A204.1 (cell line): Measurements from ENCODE around the gene SPRN.
"Not testable (repeated sequence)": the region's sequence is repeated elsewhere in the genome, so short reads cannot be mapped to it uniquely, and the experiment has no call there.

ENCODE experiments used
- FAIRE-seq: peaks from 2 replicates; lab custom pipeline; 2012; peaks lifted over from hg19 to GRCh38; lab: Jason Lieb, UNC

SPRN gene

GRCh38 chr10:133439517-133440461 lies 15.4 kb upstream of the SPRN start:
- no peak for FAIRE-seq

GRCh38 chr10:133438711-133439273 lies 14.4 kb upstream of the SPRN start:
- no peak for FAIRE-seq

GRCh38 chr10:133432789-133433188 lies 8.4 kb upstream of the SPRN start:
- not testable (repeated sequence) for FAIRE-seq

DNA sequence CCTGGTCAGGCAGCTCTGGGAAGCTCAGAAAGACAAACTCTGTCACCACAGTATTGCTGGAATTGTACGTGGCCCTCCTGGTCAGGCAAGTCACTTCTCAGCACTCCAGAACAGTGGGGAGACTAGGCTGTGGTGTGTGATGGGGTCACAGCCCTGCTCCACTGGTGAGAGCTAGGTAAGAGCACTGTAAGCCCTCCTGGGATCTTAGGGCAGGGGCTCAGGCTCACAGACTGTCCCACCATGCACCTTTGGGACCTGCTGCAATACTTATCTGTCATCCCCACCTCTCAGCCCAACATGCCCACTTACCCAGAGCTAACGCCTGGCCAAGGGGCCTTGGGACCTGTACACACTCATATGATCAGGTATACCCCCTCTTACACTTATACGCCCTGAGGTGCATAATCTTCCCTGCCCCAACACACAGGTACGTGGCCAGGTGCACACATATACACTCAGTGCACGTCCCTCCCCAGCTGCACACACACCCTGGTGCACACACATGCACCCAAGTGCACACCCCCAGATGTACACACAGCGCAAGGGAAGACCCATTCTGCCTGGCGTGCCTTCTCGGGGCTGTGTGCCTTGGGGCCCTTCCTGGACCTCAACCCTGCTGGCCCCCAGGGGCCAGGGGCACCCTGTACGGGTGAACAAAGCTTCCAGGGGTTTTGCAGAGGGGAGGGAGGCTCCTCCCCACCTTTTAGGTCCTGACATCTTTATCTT lies 7.6 kb upstream of the SPRN start:
- FAIRE-seq: not testable (repeated sequence)

- FAIRE-seq: not testable (repeated sequence)
Observed at GRCh38 chr10:133429571-133429970, 5.1 kb upstream of the SPRN start.

GRCh38 chr10:133424102-133424501 lies 323 bp downstream of the SPRN start:
- FAIRE-seq: not testable (repeated sequence)

GRCh38 chr10:133422807-133423771 lies 1.3 kb downstream of the SPRN start:
- no peak for FAIRE-seq

DNA sequence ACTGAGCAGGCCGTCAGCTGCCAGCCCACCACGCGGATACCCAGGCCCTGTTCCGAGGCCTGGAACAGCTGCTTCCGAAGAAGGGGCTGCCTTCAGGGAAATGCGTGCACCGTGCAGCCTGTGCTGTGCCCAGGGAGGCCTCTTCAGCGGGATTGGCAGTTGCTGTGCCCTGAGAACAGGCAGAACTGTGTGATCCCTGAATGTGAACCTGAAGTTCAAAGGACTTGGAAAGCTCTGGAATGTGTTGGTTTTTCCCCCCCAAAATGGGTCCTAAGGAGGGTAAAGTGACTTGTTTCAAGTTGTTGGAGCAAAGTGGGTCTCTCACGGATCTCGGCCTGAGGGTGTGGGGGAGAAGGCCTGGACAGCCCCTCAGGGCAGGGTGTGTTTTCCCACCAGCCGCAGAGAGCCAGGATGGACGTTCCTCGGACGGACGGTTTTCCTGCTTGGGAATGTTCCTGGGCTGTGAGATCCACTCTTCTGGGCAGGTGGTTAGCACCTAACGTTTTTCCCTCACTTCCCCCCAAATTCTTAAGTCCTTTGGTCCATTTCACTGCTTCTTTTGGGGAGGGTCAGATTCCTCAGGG lies 2.1 kb downstream of the SPRN start:
- FAIRE-seq: no peak

DNA sequence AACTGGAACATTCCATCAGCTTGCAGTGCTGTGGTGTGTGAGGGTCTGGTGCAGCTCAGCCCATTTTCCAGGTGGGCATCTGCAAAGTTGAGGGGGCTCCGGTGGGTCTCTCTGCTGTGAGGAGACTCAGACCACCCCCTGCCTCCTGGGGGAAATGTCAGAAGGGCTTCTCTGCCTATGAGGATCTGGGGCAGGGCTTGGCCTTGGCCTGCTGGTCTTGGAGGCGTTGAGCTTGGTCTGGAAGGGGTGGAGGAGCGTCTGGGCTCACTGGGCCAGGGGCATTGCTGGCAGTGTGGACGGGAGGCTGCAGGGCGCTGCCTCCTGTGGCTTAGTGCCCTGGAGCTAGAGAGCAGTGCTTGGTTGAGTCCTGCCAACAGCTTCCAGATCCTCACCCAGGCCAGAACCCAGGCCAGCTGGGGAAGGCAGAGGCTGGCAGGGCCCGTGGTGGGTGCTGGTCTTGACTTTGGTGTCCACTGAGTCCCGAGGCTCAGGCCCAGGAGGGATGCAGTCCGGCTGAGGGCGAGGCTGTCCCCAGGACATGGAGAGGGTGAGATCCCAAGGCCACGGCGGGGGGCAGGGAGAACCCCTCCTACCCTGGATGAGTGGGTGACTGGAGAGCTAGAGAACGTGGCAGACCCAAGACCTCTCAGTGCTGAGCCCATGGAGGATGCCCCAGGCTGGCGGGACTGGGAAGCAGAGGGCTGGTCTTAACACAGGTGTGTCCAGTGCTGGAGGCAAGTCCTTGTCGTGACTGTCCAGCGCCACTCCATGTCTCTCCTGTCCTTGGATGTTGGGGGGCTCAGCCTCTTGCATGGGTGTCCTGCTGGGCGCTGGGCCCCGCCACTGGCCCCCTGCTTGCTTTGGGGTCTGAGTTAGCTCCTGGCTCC lies 2.8 kb downstream of the SPRN start:
- no peak for FAIRE-seq

DNA sequence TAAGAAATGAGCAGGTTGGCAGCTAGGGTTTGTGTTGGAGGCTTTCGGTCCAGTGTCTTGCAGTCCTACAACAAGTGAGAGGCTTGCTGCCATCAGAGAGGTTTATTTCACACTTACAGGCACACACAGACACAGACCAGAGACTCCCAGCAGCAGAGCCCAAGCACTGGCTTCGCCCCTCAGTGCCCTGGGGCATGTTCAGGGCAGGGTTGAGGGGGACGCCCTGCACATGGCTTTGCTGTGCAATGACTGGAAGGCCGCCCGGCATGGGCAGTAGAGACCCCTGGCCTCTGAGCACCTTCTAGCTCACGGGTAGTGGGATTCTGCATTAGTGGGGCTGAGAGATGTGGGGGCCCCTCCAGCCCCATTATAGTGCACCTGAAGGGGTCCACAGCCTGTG lies 3.8 kb downstream of the SPRN start:
- FAIRE-seq: no peak

DNA sequence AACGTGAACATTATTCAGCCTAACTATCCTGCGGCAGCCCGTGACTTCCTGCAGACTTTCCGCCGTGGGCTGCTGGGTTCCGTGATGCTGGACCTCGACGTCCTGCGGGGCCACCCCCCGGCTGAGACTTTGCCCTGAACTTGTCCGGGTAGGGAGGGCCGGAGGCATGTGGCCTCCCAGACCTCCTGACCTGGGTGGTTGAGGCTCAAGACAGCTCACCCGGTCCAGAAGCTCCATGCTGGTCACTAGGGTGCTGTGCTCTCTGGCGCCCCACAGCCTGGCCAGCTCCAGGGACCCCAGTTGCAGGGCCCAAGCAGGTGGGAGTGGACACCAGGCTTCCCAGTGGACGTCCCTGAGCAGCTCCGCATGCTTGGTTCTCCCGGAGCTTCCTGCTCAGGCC lies 4.4 kb downstream of the SPRN start:
- FAIRE-seq: no peak

- no peak for FAIRE-seq
Observed at GRCh38 chr10:133419211-133419950, 5.0 kb downstream of the SPRN start.

DNA sequence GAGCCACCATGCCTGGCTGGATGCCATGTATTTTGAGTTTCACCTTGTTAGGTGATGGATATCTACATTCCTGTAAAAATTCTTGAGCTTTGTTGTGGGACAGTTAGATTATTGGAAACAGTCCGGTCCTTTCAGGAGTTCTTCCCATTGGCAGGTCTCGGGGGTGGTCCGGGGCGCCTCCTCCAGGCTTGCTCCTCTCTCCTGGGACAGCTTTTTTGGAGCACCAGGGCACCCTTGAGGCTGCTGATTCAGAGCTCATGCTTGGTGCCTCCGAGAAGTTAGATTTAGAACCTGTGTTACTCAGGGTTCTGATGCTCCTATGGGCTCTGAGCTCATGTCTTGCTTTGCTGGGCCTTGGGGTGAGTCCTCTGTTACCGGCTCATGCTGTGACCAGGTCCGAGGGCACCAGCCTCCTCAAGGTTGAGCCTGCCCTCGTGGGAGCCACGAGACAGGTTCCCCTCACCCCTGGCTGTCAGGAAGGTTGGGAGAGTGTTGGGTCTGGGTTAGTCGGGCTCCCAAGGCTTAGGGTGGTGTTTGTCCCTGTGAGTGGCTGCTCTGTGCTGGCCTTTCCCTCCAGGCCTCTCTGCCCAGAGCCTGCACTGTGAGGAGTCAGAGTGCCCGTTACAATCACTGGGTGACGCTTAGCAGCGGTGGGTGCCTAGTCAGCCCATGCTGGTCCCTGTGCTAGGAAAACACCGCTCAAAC lies 6.0 kb downstream of the SPRN start:
- FAIRE-seq: no peak

DNA sequence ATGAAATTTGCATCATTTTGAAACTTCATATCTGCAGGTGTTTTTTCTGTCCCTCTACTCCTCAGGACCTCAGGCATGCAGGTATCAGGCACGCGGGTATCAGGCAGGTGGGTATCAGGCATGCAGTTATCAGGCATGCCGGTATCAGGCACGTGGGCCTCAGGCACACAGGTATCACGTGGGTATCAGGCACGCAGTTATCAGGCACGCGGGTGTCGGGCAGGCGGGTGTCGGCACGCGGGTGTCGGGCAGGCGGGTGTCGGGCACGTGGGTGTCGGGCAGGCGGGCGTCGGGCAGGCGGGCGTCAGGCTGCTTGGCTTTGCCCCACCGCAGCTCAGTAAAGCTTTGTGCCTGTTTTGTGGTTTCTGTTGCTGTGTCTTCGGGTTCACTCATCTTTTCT lies 8.7 kb downstream of the SPRN start:
- FAIRE-seq: no peak

GRCh38 chr10:133414401-133414800 lies 10.0 kb downstream of the SPRN start:
- FAIRE-seq: not testable (repeated sequence)

DNA sequence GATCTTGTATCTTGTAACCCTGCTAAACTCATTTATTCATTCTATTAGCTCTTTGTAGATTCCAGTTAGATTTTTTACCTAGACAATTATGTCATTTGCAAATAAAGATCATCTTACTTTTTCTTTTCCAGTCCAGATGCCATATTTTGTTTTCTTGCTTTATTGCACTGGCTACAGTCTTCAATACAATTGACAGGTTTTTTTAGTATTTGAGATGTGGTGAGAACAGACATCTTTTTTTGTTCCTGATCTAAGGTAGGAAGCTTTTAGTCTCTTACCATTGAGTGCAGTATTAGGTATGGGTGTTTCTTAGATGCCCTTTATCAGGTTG lies 12.1 kb downstream of the SPRN start:
- FAIRE-seq: no peak

DNA sequence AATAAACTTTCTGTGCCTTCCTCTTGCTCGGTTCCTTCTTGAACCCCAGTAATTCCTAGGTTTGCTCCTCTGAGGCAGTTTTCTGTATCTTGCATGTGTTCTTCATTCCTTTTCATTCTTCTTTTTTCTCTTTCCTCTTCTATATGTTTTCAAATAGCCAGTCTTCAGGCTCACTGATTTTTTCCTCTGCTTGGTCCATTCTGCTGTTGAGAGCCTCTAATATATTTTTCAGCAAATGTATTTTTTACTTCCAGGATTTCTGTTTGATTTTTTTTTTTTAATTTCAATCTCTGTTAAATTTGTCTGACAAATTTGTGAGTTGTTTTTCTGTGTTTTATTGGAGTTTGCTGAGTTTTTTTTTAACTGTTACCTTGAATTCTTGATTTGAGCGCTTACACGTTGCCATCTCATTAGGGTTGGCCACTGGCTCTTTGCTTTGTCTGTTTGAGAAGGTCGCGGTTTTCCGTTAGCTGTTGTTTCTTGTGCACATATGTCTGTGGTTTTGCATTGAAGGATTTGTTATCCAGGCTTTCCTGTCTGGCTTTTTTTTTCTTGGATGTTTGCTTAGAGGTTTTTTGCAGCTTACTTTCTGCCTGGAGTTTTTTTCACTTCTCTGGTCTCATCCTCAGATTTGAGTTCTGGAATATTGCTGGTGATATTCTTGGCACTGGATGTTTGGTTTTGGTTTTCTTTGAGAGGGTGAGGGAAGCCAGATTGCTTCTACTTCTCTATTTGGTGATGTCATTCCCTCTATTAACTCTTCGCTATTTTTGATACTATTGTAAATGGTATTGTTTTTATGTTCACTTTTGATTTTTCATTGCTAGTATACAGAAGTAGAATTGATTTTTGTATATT lies 12.7 kb downstream of the SPRN start:
- no peak for FAIRE-seq

DNA sequence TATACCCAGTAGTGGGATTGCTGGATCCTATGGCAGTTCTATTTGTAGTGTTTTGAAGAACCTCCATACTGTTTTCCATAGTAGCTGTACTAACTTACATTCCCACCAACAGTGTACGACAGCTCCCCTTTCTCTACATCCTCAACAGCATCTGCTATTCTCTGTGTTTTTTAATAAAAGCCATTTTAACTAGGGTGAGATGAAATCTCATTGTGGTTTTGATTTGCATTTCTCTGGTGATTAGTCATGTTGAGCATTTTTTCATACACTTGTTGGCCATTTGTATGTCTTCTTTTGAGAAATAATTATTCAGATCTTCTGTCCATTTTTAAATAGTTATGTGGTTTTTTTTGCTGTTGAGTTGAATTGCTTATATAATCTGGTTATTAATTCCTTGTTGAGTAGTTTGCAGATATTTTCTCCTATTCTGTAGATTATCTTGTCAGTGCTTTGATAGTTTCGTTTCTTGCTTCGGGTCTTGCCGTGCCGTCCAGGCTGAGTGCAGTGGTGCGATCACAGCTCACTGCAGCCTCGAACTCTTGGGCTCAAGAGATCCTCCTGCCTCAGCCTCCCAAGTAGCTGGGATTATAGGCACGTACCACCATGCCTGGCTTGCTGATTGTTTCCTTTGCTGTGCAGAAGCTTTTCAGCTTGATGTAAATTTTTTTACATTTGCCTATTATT lies 18.4 kb downstream of the SPRN start:
- FAIRE-seq: no peak
